ENCODE measurements around the gene SYN1. TPM values are rescaled to one million over a fixed set of nuclear protein-coding genes. Genes with fewer than 3 reads are reported as not detected.

SYN1 gene
- total RNA-seq, 3 donors from 2014 or later: 0.78 to 4.1 (median 1.6) TPM

- H3K36me3 ChIP-seq (ENCODE audit: low read depth): no peaks in the 10 kb centered on the region
- no peak for TF ChIP-seq CTCF (IDR thresholded peaks at IDR 0.05)
- H3K4me3 ChIP-seq: no peak overlapping the region
- DNase-seq (no peak), ATAC-seq (no peak)
- H3K4me1 ChIP-seq (ENCODE audit: low read depth): no peaks in the 10 kb centered on the region
- intact Hi-C loops (cut with DNase I, micrococcal nuclease): no loop called here
- H3K9me3 ChIP-seq: no peaks in the 10 kb centered on the region
These were observed 30.1 kb upstream of the SYN1 start for GRCh38 chrX:47649781-47650163.

- Histone ChIP-seq H3K9me3 (no peaks in the 10 kb centered on the region), H3K36me3 (ENCODE audit: low read depth) (no peaks in the 10 kb centered on the region), H3K4me3 (no peak overlapping the region), H3K4me1 (ENCODE audit: low read depth) (no peaks in the 10 kb centered on the region)
- TF ChIP-seq CTCF (IDR thresholded peaks at IDR 0.05): no peak
- DNase-seq (no peak), ATAC-seq (no peak)
- intact Hi-C loops (cut with DNase I, micrococcal nuclease): no loop called here
These were observed 29.6 kb upstream of the SYN1 start for GRCh38 chrX:47649271-47649670.

- Histone ChIP-seq H3K9me3 (no peaks in the 10 kb centered on the region), H3K36me3 (ENCODE audit: low read depth) (no peaks in the 10 kb centered on the region), H3K4me3 (no peak overlapping the region), H3K4me1 (ENCODE audit: low read depth) (no peaks in the 10 kb centered on the region)
- TF ChIP-seq CTCF (IDR thresholded peaks at IDR 0.05): no peak
- intact Hi-C loops (cut with DNase I, micrococcal nuclease): no loop called here
- ATAC-seq: no peak
- no peak for DNase-seq
These were observed 28.7 kb upstream of the SYN1 start for GRCh38 chrX:47648376-47648775.

- intact Hi-C loops (cut with DNase I, micrococcal nuclease): no loop called here
- H3K9me3 ChIP-seq: no peaks in the 10 kb centered on the region
- H3K36me3 ChIP-seq (ENCODE audit: low read depth): no peaks in the 10 kb centered on the region
- H3K4me3 ChIP-seq: no peak overlapping the region
- H3K4me1 ChIP-seq (ENCODE audit: low read depth): no peaks in the 10 kb centered on the region
- TF ChIP-seq CTCF (IDR thresholded peaks at IDR 0.05): no peak
- DNase-seq (no peak), ATAC-seq (no peak)
These were observed 27.0 kb upstream of the SYN1 start for GRCh38 chrX:47646636-47647035.

GRCh38 chrX:47645530-47645929 is 25.9 kb upstream of the SYN1 start:
- no peaks in the 10 kb centered on the region for H3K36me3 ChIP-seq (ENCODE audit: low read depth)
- TF ChIP-seq CTCF (IDR thresholded peaks at IDR 0.05): no peak
- H3K4me3 ChIP-seq: no peak overlapping the region
- ATAC-seq (no peak), DNase-seq (no peak)
- intact Hi-C loops (cut with DNase I, micrococcal nuclease): no loop called here
- no peaks in the 10 kb centered on the region for H3K9me3 ChIP-seq
- no peaks in the 10 kb centered on the region for H3K4me1 ChIP-seq (ENCODE audit: low read depth)

GRCh38 chrX:47644557-47645091 is 25.0 kb upstream of the SYN1 start:
- H3K4me3 ChIP-seq: no peak overlapping the region
- TF ChIP-seq CTCF (IDR thresholded peaks at IDR 0.05): no peak
- no peaks in the 10 kb centered on the region for H3K9me3 ChIP-seq
- DNase-seq (no peak), ATAC-seq (peak; percentile 68)
- intact Hi-C loops (cut with DNase I, micrococcal nuclease): no loop called here
- no peaks in the 10 kb centered on the region for H3K36me3 ChIP-seq (ENCODE audit: low read depth)
- no peaks in the 10 kb centered on the region for H3K4me1 ChIP-seq (ENCODE audit: low read depth)

Measured in mucosa of descending colon (tissue), 3 donors.